ENCODE data around the gene CCNY.

Gene CCNY

DNA sequence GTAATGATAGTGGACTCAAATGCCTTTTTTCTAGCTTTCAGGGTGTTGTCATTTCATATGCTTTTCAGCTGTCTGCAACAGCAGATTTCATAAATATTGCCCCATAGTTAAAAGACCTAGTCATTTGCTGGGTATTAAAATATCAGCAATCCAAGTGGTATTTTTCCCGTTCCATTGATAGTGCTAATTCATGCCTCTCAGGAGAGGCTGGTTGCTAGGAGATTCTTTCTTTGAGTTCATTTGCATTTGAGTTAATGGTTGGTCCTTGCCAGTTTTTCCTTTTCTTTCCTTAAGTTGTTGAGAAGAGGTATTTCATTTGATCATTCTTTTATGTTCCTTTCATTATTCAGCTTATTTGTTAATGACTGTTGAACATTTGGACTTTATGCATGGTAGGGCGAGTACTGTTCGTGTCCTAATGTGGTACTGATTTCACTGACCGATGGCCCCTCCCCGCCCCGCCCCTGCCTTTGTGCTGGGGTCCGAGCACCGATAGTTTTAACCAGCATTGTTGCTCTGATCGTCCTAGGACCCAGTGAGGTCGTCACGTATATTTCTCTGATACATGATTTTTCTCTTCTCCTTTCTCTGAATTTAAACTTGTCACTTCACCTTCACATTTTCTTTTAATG, 128.6 kb downstream of the CCNY start:
- H3K4me3 ChIP-seq: no peak overlapping the region
- no peaks in the 10 kb centered on the region for H3K36me3 ChIP-seq (replicated peaks)
- no peaks in the 10 kb centered on the region for H3K9me3 ChIP-seq
- no peaks in the 10 kb centered on the region for H3K27me3 ChIP-seq (ENCODE audit: low read depth)
- in situ Hi-C loops (cut with MboI; ENCODE audit: low sequenced_read_pairs): no loop called here
- peaks cover 49% of the 10 kb centered on the region for H3K4me1 ChIP-seq
- peak; percentile 82 to 98 for DNase-seq (ENCODE audit: low spot score in 2 of 2)

DNA sequence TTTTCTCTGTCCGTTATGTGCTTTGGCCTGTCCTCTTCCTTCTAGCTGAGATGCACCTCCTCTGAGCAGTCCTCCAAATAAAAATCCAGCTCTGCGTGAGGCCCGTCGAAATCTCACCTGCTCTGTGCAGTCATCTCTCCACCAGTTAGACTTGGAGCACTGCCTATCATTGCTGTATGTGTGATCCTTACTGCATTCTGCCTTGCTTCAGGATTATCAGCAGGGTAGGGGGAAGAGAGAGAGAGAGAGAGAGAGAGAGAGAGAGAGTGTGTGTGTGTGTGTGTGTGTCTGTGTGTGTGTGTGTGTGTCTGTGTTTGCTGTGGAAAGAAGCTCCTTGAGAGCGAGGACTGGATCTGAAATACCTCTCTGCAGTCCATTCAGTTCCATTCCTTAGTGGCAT, 129.4 kb downstream of the CCNY start:
- peaks cover 56% of the 10 kb centered on the region for H3K4me1 ChIP-seq
- H3K9me3 ChIP-seq: no peaks in the 10 kb centered on the region
- no peak for DNase-seq (ENCODE audit: low spot score in 2 of 2)
- in situ Hi-C loops (cut with MboI; ENCODE audit: low sequenced_read_pairs): no loop called here
- no peaks in the 10 kb centered on the region for H3K36me3 ChIP-seq (replicated peaks)
- no peak overlapping the region for H3K4me3 ChIP-seq
- H3K27me3 ChIP-seq (ENCODE audit: low read depth): no peaks in the 10 kb centered on the region

DNA sequence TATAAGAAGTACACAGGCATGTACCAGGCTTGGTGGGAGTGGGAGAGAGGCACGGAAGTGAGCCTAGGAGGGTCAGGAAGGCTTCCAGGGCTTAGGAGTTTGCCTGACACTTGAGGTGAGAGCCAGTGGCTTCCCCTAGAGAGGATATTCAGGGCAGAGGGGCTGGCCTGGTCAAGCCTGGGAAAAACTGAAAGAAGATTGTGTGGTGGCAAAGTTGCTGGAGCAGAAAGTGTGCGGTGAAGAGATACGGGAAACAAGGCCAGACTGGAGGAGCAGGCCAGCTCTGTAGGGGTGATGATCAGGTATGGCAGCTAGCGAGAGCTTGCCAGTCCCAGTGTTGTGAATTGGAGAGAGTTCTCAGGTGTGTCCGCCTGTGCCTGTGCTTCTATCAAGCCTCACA, 129.9 kb downstream of the CCNY start:
- no peaks in the 10 kb centered on the region for H3K27me3 ChIP-seq (ENCODE audit: low read depth)
- in situ Hi-C loops (cut with MboI; ENCODE audit: low sequenced_read_pairs): no loop called here
- peaks cover 61% of the 10 kb centered on the region for H3K4me1 ChIP-seq
- no peak for DNase-seq (ENCODE audit: low spot score in 2 of 2)
- H3K9me3 ChIP-seq: no peaks in the 10 kb centered on the region
- H3K36me3 ChIP-seq (replicated peaks): no peaks in the 10 kb centered on the region
- no peak overlapping the region for H3K4me3 ChIP-seq

DNA sequence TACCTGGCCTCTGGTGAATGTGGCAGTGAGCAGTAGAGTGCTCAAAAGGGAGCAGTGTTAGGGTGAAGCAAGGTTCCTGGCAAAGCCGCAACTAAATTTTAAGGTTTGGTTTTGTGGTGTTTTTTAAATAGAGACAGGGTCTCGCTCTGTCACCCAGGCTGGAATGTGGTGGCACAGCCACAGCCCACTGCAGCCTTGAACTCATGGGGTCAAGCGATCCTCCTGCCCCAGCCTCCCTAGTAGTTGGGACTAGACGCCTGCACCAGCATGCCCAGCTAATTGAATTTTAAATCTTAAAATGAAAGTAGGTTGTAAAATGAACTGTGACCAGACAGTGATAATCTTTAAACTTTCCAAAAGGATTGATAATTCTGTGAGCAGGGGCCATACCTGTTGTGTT, 130.4 kb downstream of the CCNY start:
- H3K4me3 ChIP-seq: no peak overlapping the region
- H3K27me3 ChIP-seq (ENCODE audit: low read depth): no peaks in the 10 kb centered on the region
- peaks cover 66% of the 10 kb centered on the region for H3K4me1 ChIP-seq
- DNase-seq (ENCODE audit: low spot score in 2 of 2): no peak
- no peaks in the 10 kb centered on the region for H3K36me3 ChIP-seq (replicated peaks)
- H3K9me3 ChIP-seq: no peaks in the 10 kb centered on the region
- in situ Hi-C loops (cut with MboI; ENCODE audit: low sequenced_read_pairs): no loop called here

DNA sequence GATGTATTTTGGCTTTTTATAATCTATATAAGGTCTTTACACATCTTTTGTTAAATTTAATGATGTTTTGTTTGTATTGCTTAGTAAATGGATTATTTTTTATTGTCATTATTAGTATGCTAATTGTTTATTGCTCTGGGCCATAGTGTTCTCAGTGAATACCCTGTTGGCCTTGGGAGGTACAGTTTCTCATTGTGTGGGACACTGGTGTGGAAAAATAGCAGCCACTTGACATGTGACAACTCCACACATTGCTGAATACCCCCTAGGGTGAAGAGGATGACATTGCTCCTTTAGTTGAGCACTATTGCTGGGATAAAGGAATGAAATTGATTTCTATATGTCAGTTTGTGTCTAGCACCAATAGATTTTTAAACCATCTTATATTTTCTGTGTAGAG, 130.9 kb downstream of the CCNY start:
- Histone ChIP-seq H3K27me3 (ENCODE audit: low read depth) (no peaks in the 10 kb centered on the region), H3K36me3 (replicated peaks) (no peaks in the 10 kb centered on the region), H3K9me3 (no peaks in the 10 kb centered on the region), H3K4me1 (peaks cover 66% of the 10 kb centered on the region), H3K4me3 (no peak overlapping the region)
- peak; percentile 55 to 80 for DNase-seq (ENCODE audit: low spot score in 2 of 2)
- in situ Hi-C loops (cut with MboI; ENCODE audit: low sequenced_read_pairs): no loop called here

DNA sequence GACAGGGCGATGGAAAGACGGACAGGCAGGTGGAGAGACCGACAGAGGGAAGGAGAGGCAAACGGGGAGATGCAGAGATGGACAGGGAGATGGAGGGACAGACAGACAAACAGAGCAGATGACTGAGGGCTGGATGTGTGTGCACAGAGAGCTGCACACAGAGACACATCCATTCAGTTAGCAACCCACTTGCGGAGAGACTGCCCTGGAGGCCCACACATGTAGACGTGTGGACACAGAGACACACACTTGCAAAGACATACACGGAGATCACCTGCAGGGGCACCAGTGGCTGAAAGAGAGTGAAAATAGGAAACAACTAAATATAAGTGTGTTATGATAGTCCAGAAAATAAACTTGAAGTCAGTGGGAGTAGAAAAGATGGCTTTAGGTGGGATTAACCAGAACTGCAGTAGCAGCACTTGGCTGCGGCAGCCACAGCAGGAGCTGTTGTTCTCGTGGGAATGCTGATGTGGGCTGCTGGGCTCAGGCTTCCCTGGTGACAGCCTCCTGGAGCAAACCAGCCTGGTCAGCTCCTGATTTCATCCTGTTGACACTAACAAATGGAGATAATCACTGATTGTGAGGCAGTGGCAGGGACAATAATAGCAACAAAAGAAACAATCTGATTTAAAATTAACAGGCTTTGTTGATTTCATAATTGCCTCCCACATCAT, 134.1 kb downstream of the CCNY start:
- Histone ChIP-seq H3K4me3 (no peak overlapping the region), H3K36me3 (replicated peaks) (no peaks in the 10 kb centered on the region), H3K27me3 (ENCODE audit: low read depth) (no peaks in the 10 kb centered on the region), H3K4me1 (peaks cover 46% of the 10 kb centered on the region), H3K9me3 (no peaks in the 10 kb centered on the region)
- in situ Hi-C loops (cut with MboI; ENCODE audit: low sequenced_read_pairs): no loop called here
- peak in 1 of 2 experiments; percentile 38 for DNase-seq (ENCODE audit: low spot score in 2 of 2)

DNA sequence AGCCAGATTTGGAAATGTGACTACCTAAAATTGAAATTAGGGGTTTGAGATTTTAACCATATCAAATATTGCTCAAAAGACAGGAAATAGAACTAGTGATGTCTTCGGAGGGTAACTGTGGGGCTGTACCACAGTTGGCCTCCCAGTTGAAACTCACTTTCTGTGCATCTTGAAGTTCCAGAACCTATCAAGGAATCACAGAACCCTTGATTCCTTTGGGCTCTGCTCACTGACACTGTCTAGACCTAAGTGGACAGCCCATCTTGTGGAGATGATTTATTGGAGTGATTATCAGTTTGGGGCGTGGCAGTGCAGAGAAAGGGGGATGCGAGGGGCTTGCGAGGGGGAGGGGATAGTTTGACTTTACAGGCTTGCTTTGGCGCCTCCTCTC, 134.6 kb downstream of the CCNY start:
- Histone ChIP-seq H3K9me3 (no peaks in the 10 kb centered on the region), H3K4me1 (peaks cover 41% of the 10 kb centered on the region), H3K4me3 (no peak overlapping the region), H3K27me3 (ENCODE audit: low read depth) (no peaks in the 10 kb centered on the region), H3K36me3 (replicated peaks) (no peaks in the 10 kb centered on the region)
- no peak for DNase-seq (ENCODE audit: low spot score in 2 of 2)
- in situ Hi-C loops (cut with MboI; ENCODE audit: low sequenced_read_pairs): no loop called here

DNA sequence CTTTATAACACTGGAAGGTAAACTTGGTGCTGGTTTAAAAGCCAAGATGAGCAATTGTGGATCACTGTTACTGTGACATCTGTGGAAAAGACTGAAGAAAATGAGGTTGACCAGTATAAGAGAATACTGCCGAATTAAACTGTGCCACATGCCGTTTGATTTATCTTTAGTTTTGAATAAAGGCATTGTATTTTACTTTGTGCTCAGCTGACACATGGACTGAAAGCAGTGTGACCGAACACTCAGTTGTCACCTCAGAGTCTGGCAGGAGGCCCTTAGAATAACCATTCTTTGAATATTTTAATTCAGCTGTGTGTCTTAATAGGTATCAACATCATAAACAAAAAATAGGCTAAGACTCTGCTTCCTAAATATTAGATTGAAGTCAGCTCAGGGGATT, 135.1 kb downstream of the CCNY start:
- Histone ChIP-seq H3K36me3 (replicated peaks) (no peaks in the 10 kb centered on the region), H3K4me3 (no peak overlapping the region), H3K27me3 (ENCODE audit: low read depth) (no peaks in the 10 kb centered on the region), H3K4me1 (peaks cover 35% of the 10 kb centered on the region), H3K9me3 (no peaks in the 10 kb centered on the region)
- no peak for DNase-seq (ENCODE audit: low spot score in 2 of 2)
- in situ Hi-C loops (cut with MboI; ENCODE audit: low sequenced_read_pairs): no loop called here

DNA sequence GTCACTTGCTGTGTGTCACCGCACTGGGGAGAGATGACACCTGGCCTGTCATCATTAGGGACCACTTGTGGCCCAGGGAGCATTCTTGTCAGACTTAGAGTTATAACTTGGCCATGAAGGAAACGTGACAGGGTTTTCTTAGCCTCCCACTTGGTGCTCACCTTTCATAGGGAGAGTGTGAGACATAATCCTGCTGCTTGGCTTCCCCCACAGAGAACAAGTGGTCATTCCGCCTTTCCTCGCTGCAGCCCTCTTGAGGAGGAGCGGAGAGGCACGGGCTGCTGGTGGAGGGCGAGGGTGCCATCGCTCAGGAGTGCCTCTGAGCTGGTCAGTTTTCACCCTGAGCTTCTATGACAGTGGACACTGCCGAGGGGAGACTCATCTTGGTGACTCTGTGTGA, 143.8 kb downstream of the CCNY start:
- in situ Hi-C loops (cut with MboI; ENCODE audit: low sequenced_read_pairs): no loop called here
- Histone ChIP-seq H3K9me3 (no peaks in the 10 kb centered on the region), H3K4me1 (no peaks in the 10 kb centered on the region), H3K27me3 (ENCODE audit: low read depth) (no peaks in the 10 kb centered on the region), H3K36me3 (replicated peaks) (no peaks in the 10 kb centered on the region), H3K4me3 (no peak overlapping the region)
- no peak for DNase-seq (ENCODE audit: low spot score in 2 of 2)

DNA sequence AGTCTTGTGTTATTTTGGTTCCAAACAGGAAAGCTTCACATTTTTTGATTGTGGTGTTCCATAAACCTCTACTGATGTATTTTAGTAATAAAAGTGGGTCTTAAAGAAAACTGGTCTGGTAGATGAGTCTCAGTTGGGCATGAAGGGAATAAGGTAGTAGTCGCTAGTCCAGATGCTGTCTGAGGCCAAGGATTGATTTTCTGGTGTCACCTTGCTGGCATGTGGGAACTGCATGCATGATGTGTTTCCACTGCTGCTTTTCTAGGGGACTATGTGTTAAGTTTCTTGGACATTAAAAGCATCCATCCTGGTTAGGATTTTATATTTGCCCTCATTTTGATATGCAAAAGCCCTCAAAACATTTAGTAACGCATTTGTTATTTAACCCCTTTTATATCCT, 145.1 kb downstream of the CCNY start:
- in situ Hi-C loops (cut with MboI; ENCODE audit: low sequenced_read_pairs): no loop called here
- no peak for DNase-seq (ENCODE audit: low spot score in 2 of 2)
- Histone ChIP-seq H3K36me3 (replicated peaks) (no peaks in the 10 kb centered on the region), H3K27me3 (ENCODE audit: low read depth) (no peaks in the 10 kb centered on the region), H3K4me3 (no peak overlapping the region), H3K4me1 (no peaks in the 10 kb centered on the region), H3K9me3 (no peaks in the 10 kb centered on the region)

DNA sequence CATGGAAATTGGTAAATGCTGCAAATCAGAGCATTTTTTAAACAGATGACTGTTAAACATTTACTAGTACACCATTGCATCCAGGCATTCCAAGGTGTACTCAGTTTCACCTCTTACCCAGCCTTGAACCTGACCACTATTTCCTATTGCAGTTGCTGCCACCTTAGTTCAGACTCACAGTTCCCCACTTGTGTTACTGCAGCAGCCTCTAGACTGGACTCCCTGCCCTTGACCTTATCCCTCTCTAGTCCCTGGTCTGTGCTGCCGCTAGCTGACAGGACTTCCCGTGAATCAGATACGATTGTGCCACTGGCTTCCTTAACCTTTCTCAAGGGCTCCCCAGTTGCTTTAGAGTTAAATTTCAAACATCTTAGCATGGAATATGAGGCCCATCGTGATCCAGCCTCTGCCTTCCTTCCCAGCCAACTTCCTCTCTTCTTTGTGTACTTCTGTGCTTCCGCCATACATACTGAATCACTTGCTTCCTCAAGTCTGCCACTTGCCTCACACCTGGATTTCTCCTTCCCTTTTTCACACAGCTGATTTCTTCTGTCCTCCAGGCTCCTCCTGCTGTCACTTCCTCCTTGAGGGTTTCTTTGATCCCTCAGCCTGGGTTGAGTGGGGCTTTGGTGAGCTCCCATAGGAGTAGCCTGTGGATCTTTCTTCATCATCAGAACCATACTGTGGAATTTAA, 150.1 kb downstream of the CCNY start:
- no peak for DNase-seq (ENCODE audit: low spot score in 2 of 2)
- H3K36me3 ChIP-seq (replicated peaks): no peaks in the 10 kb centered on the region
- H3K9me3 ChIP-seq: no peaks in the 10 kb centered on the region
- H3K4me1 ChIP-seq: no peaks in the 10 kb centered on the region
- no peak overlapping the region for H3K4me3 ChIP-seq
- in situ Hi-C loops (cut with MboI; ENCODE audit: low sequenced_read_pairs): no loop called here
- H3K27me3 ChIP-seq (ENCODE audit: low read depth): no peaks in the 10 kb centered on the region

DNA sequence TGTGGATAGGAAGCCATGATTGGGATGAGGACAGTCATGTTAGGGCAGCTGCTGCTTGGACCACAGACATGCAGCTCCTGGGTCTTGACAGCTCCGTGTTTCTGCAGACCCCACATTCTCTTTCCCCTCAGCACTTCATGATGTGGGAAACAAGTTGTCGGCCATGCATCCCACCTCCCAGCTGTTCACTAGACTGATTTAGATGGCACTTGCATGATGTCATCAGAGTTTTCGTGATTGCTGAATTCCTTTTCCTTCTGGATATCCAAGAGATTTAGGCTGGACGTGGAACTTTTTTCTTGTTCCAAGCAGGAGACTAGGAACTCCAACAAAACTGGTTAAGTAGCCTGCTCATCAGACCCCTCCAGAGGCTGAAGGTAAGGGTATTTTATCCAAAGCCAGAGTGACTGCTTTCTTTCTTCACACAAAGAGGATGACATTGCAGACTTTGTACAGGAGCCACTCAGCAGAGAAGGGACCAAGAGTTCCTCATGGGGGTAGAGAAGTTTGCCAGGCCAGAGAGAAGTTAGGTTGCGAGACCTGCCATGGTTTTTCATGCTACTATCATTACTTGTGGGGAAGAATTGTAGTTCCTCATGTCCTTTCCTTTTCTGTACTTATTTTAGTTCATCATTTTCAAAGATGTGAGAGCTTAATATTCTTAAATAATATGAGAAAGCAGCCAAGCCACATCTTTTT, 151.2 kb downstream of the CCNY start:
- no peaks in the 10 kb centered on the region for H3K27me3 ChIP-seq (ENCODE audit: low read depth)
- no peak overlapping the region for H3K4me3 ChIP-seq
- no peak for DNase-seq (ENCODE audit: low spot score in 2 of 2)
- no peaks in the 10 kb centered on the region for H3K36me3 ChIP-seq (replicated peaks)
- in situ Hi-C loops (cut with MboI; ENCODE audit: low sequenced_read_pairs): no loop called here
- H3K9me3 ChIP-seq: no peaks in the 10 kb centered on the region
- no peaks in the 10 kb centered on the region for H3K4me1 ChIP-seq

DNA sequence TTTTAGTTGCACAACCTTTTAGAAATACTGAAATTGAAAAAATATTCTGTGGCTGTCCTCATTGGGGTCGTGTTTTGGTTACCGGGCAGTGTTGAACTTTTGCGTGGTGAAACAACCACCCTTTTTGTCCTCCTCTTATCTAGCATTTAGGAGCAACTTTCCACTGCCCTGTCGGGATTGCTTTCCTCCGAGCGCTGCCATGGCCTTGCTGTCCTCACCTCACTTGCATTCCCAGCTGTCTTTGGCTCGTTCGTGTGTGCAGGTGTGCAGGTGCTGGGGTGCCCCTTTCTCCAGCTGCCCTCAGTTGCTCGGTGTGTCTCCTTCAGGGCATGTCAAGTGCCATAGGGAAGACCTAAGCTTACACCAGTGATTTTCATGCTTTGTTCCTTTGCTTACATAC, 151.9 kb downstream of the CCNY start:
- Histone ChIP-seq H3K4me1 (no peaks in the 10 kb centered on the region), H3K9me3 (no peaks in the 10 kb centered on the region), H3K36me3 (replicated peaks) (no peaks in the 10 kb centered on the region), H3K27me3 (ENCODE audit: low read depth) (no peaks in the 10 kb centered on the region), H3K4me3 (no peak overlapping the region)
- in situ Hi-C loops (cut with MboI; ENCODE audit: low sequenced_read_pairs): no loop called here
- DNase-seq (ENCODE audit: low spot score in 2 of 2): no peak

Data from HAP-1 (cell line).